HepG2 (cell line): ENCODE results near the gene SLC1A2. TPM values are rescaled to one million over a fixed set of nuclear protein-coding genes. Genes with fewer than 3 reads are reported as not detected.

ENCODE experiments used
- ATAC-seq: fragments of 200-7000 bp; cut with Tn5 transposase; 3 replicates; pipeline ENCODE4 v1.9.1; 2020; ENCODE audit warnings: mild to moderate bottlenecking, moderate library complexity
- BruUV-seq: library from RNA; stranded (reverse); fragments of 400-500 nt; replicated peaks from 2 replicates; lab custom pipeline; 2021; lab: Mats Ljungman, UMichigan
- CTCF ChIA-PET: fragments of 300-600 bp; formaldehyde crosslinking; extraction: SDS; loops from one replicate; lab custom pipeline; 2021; ENCODE audit warnings: low total read pairs, inconsistent platforms, low intra/inter-chr PET ratio; lab: Yijun Ruan, JAX
- POLR2A ChIA-PET: fragments of 350-600 bp; sonication (Branson Sonifier 250); formaldehyde crosslinking; loops from one replicate; lab custom pipeline; 2020; ENCODE audit warnings: antibody characterized with exemption, inconsistent platforms; lab: Yijun Ruan, JAX
- DNase-seq: peaks from one replicate; pipeline ENCODE4 v3.0.0-alpha.2; 2015; ENCODE audit warnings: low spot score
- FAIRE-seq: peaks from 3 replicates; lab custom pipeline; 2011; peaks lifted over from hg19 to GRCh38; lab: Jason Lieb, UNC
- H2AFZ ChIP-seq: one replicate; pipeline ENCODE4 v1.6.1; 2011; ENCODE audit warnings: low read length, inconsistent platforms
- H3K27ac ChIP-seq: fragments of 300-600 bp; 3 replicates; pipeline ENCODE4 v1.8.0; 2011; ENCODE audit warnings: mixed run types, mild to moderate bottlenecking, mixed read lengths, low read length, inconsistent platforms; ENCODE audit not compliant: insufficient read depth; ENCODE audit errors: extremely low read length
- H3K27me3 ChIP-seq, 2 experiments: fragments of 200-600 bp in 1 of 2; 2 replicates in 1 of 2; 3 replicates in 1 of 2; pipeline versions ENCODE4 v1.6.0 to v1.8.0; 2011; ENCODE audit warnings: low read length in 2 of 2, mild to moderate bottlenecking in 2 of 2, moderate library complexity in 2 of 2, inconsistent platforms in 1 of 2; ENCODE audit not compliant: insufficient read depth in 2 of 2, control insufficient read depth in 1 of 2
- H3K36me3 ChIP-seq, 2 experiments: fragments of 200-600 bp in 1 of 2; replicated peaks in 1 of 2; 2 replicates in 1 of 2; 3 replicates in 1 of 2; pipeline versions ENCODE4 v1.5.1 to v1.8.0; 2011; ENCODE audit warnings: low read length in 2 of 2, inconsistent platforms in 1 of 2; ENCODE audit not compliant: insufficient read depth in 2 of 2, control insufficient read depth in 1 of 2
- H3K4me1 ChIP-seq: 2 replicates; pipeline ENCODE4 v1.5.1; 2012; ENCODE audit warnings: low read length, inconsistent platforms; ENCODE audit not compliant: insufficient read depth
- H3K4me2 ChIP-seq: 2 replicates; pipeline ENCODE4 v1.6.0; 2011; ENCODE audit warnings: low read depth, low read length, inconsistent platforms
- H3K4me3 ChIP-seq, 3 experiments: fragments of 200-600 bp in 1 of 3; sonication (generic), shearing (Covaris generic) in 1 of 3; replicated peaks in 1 of 3; 2 replicates each; pipeline ENCODE4 v1.5.1; 2011 to 2016; ENCODE audit warnings: low read length in 3 of 3, inconsistent platforms in 2 of 3, low read depth in 2 of 3, mild to moderate bottlenecking in 2 of 3, control low read depth in 1 of 3, mixed read lengths in 1 of 3; ENCODE audit not compliant: insufficient read depth in 1 of 3
- H3K79me2 ChIP-seq: one replicate; pipeline ENCODE4 v1.6.1; 2011; ENCODE audit warnings: low read length, inconsistent platforms; ENCODE audit not compliant: insufficient read depth
- H3K9ac ChIP-seq: 2 replicates; pipeline ENCODE4 v1.6.0; 2011; ENCODE audit warnings: mild to moderate bottlenecking, low read depth, low read length, inconsistent platforms; ENCODE audit not compliant: insufficient read depth
- H3K9me3 ChIP-seq: 2 replicates; pipeline ENCODE4 v1.5.1; 2012; ENCODE audit warnings: mild to moderate bottlenecking, low read length
- H4K20me1 ChIP-seq: 2 replicates; pipeline ENCODE4 v1.6.0; 2011; ENCODE audit warnings: inconsistent platforms, mild to moderate bottlenecking, low read length, moderate library complexity; ENCODE audit not compliant: insufficient read depth
- ASH2L ChIP-seq: fragments of 300-600, 200-600 bp; sonication (generic); IDR thresholded peaks from 2 replicates; pipeline ENCODE4 v1.7.0; 2017; ENCODE audit warnings: low read depth, mild to moderate bottlenecking, moderate library complexity, mixed read lengths, low read length; ENCODE audit not compliant: insufficient read length
- CHD4 ChIP-seq: fragments of 200-600 bp; sonication (generic); IDR thresholded peaks from 2 replicates; pipeline ENCODE4 v1.7.0; 2017; ENCODE audit warnings: mild to moderate bottlenecking, low read length, borderline replicate concordance
- CREM ChIP-seq, 2 experiments: sonication (generic) in 1 of 2; formaldehyde crosslinking in 1 of 2; IDR thresholded peaks; 2 replicates each; pipeline versions ENCODE4 v1.4.0 to v1.6.1; 2016 to 2020; ENCODE audit warnings: antibody characterized with exemption in 1 of 2, mild to moderate bottlenecking in 1 of 2, missing genetic modification reagents in 1 of 2
- EZH2 ChIP-seq: conservative IDR thresholded peaks from 2 replicates; pipeline ENCODE4 v1.6.1; 2012; ENCODE audit warnings: mild to moderate bottlenecking, low read depth, low read length, moderate library complexity
- GFI1 ChIP-seq: sonication (generic); formaldehyde crosslinking; IDR thresholded peaks from 2 replicates; pipeline ENCODE4 v1.5.0; 2020; ENCODE audit warnings: missing genetic modification reagents, mild to moderate bottlenecking, borderline replicate concordance
- HOXA5 ChIP-seq: sonication (generic); formaldehyde crosslinking; IDR thresholded peaks from 2 replicates; pipeline ENCODE4 v1.4.0; 2020; ENCODE audit warnings: missing genetic modification reagents
- NFYC ChIP-seq: IDR thresholded peaks from 2 replicates; pipeline ENCODE4 v1.6.1; 2016; ENCODE audit warnings: missing genetic modification reagents, missing compliant biosample characterization
- SNAPC2 ChIP-seq: sonication (generic); formaldehyde crosslinking; IDR thresholded peaks from 2 replicates; pipeline ENCODE4 v1.8.1; 2022; ENCODE audit warnings: mild to moderate bottlenecking, missing genetic modification reagents
- USF2 ChIP-seq, 2 experiments: sonication (generic) in 1 of 2; formaldehyde crosslinking in 1 of 2; IDR thresholded peaks; 2 replicates each; pipeline versions ENCODE4 v1.5.1 to v1.6.1; 2011 to 2020; ENCODE audit warnings: borderline replicate concordance in 1 of 2, low read depth in 1 of 2, low read length in 1 of 2, mild to moderate bottlenecking in 1 of 2, missing genetic modification reagents in 1 of 2, moderate library complexity in 1 of 2
- ZFP41 ChIP-seq: sonication (generic); formaldehyde crosslinking; IDR thresholded peaks from 2 replicates; pipeline ENCODE4 v1.4.0; 2020; ENCODE audit warnings: mild to moderate bottlenecking, missing genetic modification reagents, borderline replicate concordance
- ZNF24 ChIP-seq: fragments of 450-650 bp; IDR thresholded peaks from 2 replicates; pipeline ENCODE4 v1.6.1; 2017; ENCODE audit warnings: antibody characterized with exemption, mild to moderate bottlenecking
- ZNF430 ChIP-seq: sonication (generic); formaldehyde crosslinking; IDR thresholded peaks from 2 replicates; pipeline ENCODE4 v1.9.0; 2021; ENCODE audit warnings: mild to moderate bottlenecking, missing genetic modification reagents
- ZNF557 ChIP-seq: sonication (generic); formaldehyde crosslinking; IDR thresholded peaks from 2 replicates; pipeline ENCODE4 v1.4.0; 2020; ENCODE audit warnings: missing genetic modification reagents
- ZNF7 ChIP-seq: IDR thresholded peaks from 2 replicates; pipeline ENCODE4 v1.6.1; 2016; ENCODE audit warnings: missing biosample characterization, missing genetic modification reagents
- WGBS: methylation state at CpG from one replicate; pipeline ENCODE4 v1.1.6; 2017; ENCODE audit warnings: low lambda C conversion rate; 5-methylcytosine and 5-hydroxymethylcytosine counted together
- in situ Hi-C: cut with HindIII; loops from 2 replicates; pipeline ENCODE4 v1.10.0; 2017; ENCODE audit warnings: low pct_unique_long_range_greater_than_20kb; ENCODE audit not compliant: extremely low pct_ligation_motif_present
- intact Hi-C: fragments of 100-400 bp; cut with micrococcal nuclease; formaldehyde crosslinking; loops from one replicate; pipeline ENCODE4 v1.10.0; 2022; ENCODE audit not compliant: unreplicated experiment
- polyA plus RNA-seq, 8 experiments: library from polyadenylated mRNA; depleted of rRNA in 3 of 8; stranded (reverse) in 7 of 8; unstranded in 1 of 8; fragments of >200 nt; fragmentation: Illumina TruSeq in 4 of 8; extraction: Trizol in 4 of 8; gene quantifications; 2 replicates each; pipeline versions ENCODE4 v1.2.1 to v1.2.3, GENCODE V29; 2011 to 2016; ENCODE audit warnings: low read depth in 4 of 8, missing spikeins in 1 of 8, mixed read lengths in 1 of 8; ENCODE audit not compliant: insufficient read depth in 1 of 8
- total RNA-seq, 5 experiments: library from RNA; depleted of rRNA; stranded (reverse); fragments of >200 nt; fragmentation: Illumina TruSeq; extraction: Trizol; gene quantifications; 2 replicates each; pipeline ENCODE4 v1.2.3, GENCODE V29; 2016; ENCODE audit warnings: low read depth in 1 of 5
- TF ChIP-seq, protein P1 (sequence below): sonication (generic); formaldehyde crosslinking; IDR thresholded peaks from 2 replicates; pipeline ENCODE4 v1.8.1; 2023; ENCODE audit warnings: mild to moderate bottlenecking, missing genetic modification reagents, borderline replicate concordance
- TF ChIP-seq, protein P2 (sequence below): sonication (generic); formaldehyde crosslinking; IDR thresholded peaks from 2 replicates; pipeline ENCODE4 v1.4.0; 2020; ENCODE audit warnings: mild to moderate bottlenecking, missing genetic modification reagents

SLC1A2 gene
- total and polyA plus RNA-seq, 2 of the 13 experiments (the other 11 are each of a cell fraction or from before 2014, with no cell fraction given): 23.2 to 43.2 TPM

GRCh38 chr11:35235936-35236666 lies 183.3 kb downstream of the SLC1A2 start:
- no peak for FAIRE-seq
- in situ Hi-C loops (loop anchor here (5.0 kb wide), 1 partner anchor 309 kb away; no protein-coding TSS in a partner anchor), intact Hi-C loops (no loop called here)
- Histone ChIP-seq H3K9me3 (no peaks in the 10 kb centered on the region), H3K27me3 (peaks cover 0 to 1% of the 10 kb centered on the region in 2 experiments; a peak in 1 of 5 replicates), H3K9ac (no peak overlapping the region), H3K36me3 (no peaks in the 10 kb centered on the region), H3K4me1 (peaks cover 32% of the 10 kb centered on the region; the same call in 1 of the 2 replicates), H4K20me1 (no peaks in the 10 kb centered on the region), H3K4me3 (no peak overlapping the region), H3K27ac (no peak overlapping the region), H3K79me2 (no peaks in the 10 kb centered on the region), H2AFZ (no peak overlapping the region), H3K4me2 (no peak overlapping the region)
- ChIA-PET POLR2A (no interaction called here), CTCF (no interaction called here)
- no TSS peak for BruUV-seq
- WGBS: 40% methylated on average over 4 of the region's 4 CpGs
- no peak for ATAC-seq
- DNase-seq: no peak
- TF ChIP-seq HOXA5 (CRISPR knock-in tag): no peak
- no peak for TF ChIP-seq ASH2L
- TF ChIP-seq, protein P1, sequence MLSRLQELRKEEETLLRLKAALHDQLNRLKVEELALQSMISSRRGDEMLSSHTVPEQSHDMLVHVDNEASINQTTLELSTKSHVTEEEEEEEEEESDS: no peak
- TF ChIP-seq ZFP41 (CRISPR knock-in tag): no peak
- no peak for TF ChIP-seq ZNF557 (CRISPR knock-in tag)
- TF ChIP-seq CREM (IDR thresholded peaks at IDR 0.05): no peak
- TF ChIP-seq CREM (CRISPR knock-in tag; IDR thresholded peaks at IDR 0.05): no peak
- TF ChIP-seq EZH2: no peak
- no peak for TF ChIP-seq ZNF7 (CRISPR knock-in tag)
- TF ChIP-seq GFI1 (CRISPR knock-in tag): no peak
- TF ChIP-seq, protein P2, sequence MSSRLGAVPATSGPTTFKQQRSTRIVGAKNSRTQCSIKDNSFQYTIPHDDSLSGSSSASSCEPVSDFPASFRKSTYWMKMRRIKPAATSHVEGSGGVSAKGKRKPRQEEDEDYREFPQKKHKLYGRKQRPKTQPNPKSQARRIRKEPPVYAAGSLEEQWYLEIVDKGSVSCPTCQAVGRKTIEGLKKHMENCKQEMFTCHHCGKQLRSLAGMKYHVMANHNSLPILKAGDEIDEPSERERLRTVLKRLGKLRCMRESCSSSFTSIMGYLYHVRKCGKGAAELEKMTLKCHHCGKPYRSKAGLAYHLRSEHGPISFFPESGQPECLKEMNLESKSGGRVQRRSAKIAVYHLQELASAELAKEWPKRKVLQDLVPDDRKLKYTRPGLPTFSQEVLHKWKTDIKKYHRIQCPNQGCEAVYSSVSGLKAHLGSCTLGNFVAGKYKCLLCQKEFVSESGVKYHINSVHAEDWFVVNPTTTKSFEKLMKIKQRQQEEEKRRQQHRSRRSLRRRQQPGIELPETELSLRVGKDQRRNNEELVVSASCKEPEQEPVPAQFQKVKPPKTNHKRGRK: no peak
- TF ChIP-seq ZNF430 (CRISPR knock-in tag): no peak
- TF ChIP-seq SNAPC2 (CRISPR knock-in tag): no peak
- TF ChIP-seq USF2 (IDR thresholded peaks at IDR 0.05; ENCODE audit: low read depth, low read length): no peak
- TF ChIP-seq USF2 (CRISPR knock-in tag; IDR thresholded peaks at IDR 0.05; ENCODE audit: borderline replicate concordance): no peak
- TF ChIP-seq NFYC: no peak
- no peak for TF ChIP-seq CHD4
- no peak for TF ChIP-seq ZNF24
